ENCODE results near the gene GNAQ. TPM values are rescaled to one million over a fixed set of nuclear protein-coding genes. Genes with fewer than 3 reads are reported as not detected.

Gene GNAQ
- total RNA-seq, 1 experiment from 2014 or later: 34.1 TPM

GRCh38 chr9:77731008-77731698 is 300.5 kb downstream of the GNAQ start:
- no peak for DNase-seq
- CTCF ChIA-PET: no interaction called here
- Mint-ChIP-seq H3K9me3 (ENCODE audit: low read depth, unreplicated experiment) (no peaks in the 10 kb centered on the region), H3K4me3 (ENCODE audit: low read depth, unreplicated experiment) (no peak overlapping the region), H3K27me3 (ENCODE audit: unreplicated experiment) (no peaks in the 10 kb centered on the region), H3K27ac (ENCODE audit: unreplicated experiment) (no peak overlapping the region), H3K4me1 (ENCODE audit: low read depth, unreplicated experiment) (no peaks in the 10 kb centered on the region), H3K36me3 (ENCODE audit: insufficient read depth, unreplicated experiment) (no peaks in the 10 kb centered on the region)
- TF ChIP-seq CTCF (IDR thresholded peaks at IDR 0.05; ENCODE audit: unreplicated experiment): no peak
- BruUV-seq (replicated peaks): no TSS peak
- intact Hi-C loops (cut with micrococcal nuclease; ENCODE audit: unreplicated experiment): no loop called here

GRCh38 chr9:77729177-77729576 is 302.4 kb downstream of the GNAQ start:
- CTCF ChIA-PET: no interaction called here
- no peak for TF ChIP-seq CTCF (IDR thresholded peaks at IDR 0.05; ENCODE audit: unreplicated experiment)
- H3K27me3 Mint-ChIP-seq (ENCODE audit: unreplicated experiment): no peaks in the 10 kb centered on the region
- H3K4me1 Mint-ChIP-seq (ENCODE audit: low read depth, unreplicated experiment): no peaks in the 10 kb centered on the region
- intact Hi-C loops (cut with micrococcal nuclease; ENCODE audit: unreplicated experiment): no loop called here
- H3K9me3 Mint-ChIP-seq (ENCODE audit: low read depth, unreplicated experiment): no peaks in the 10 kb centered on the region
- no peak for DNase-seq
- H3K36me3 Mint-ChIP-seq (ENCODE audit: insufficient read depth, unreplicated experiment): peaks cover 7% of the 10 kb centered on the region
- H3K4me3 Mint-ChIP-seq (ENCODE audit: low read depth, unreplicated experiment): no peak overlapping the region
- no TSS peak for BruUV-seq (replicated peaks)
- no peak overlapping the region for H3K27ac Mint-ChIP-seq (ENCODE audit: unreplicated experiment)

DNA sequence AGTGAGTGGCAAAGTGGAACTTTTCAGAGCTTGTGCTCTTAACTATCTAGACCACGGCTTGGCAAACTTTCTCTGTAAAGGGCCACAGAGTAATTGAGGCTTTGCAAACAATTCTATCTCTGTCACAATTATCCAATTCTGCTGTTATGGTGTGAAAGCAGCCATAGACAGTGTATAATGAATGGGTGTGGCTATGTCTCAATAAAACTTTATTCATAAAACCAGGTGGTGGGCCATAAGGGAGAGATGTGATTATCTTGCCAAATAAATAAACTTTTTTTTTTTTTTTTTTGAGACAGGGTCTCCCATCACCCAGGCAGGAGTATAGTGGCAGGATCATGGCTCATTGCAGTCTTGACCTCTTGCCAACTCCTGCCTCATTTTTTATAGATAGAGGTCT is 304.8 kb downstream of the GNAQ start:
- no peak for TF ChIP-seq CTCF (IDR thresholded peaks at IDR 0.05; ENCODE audit: unreplicated experiment)
- Mint-ChIP-seq H3K9me3 (ENCODE audit: low read depth, unreplicated experiment) (no peaks in the 10 kb centered on the region), H3K4me1 (ENCODE audit: low read depth, unreplicated experiment) (no peaks in the 10 kb centered on the region), H3K27ac (ENCODE audit: unreplicated experiment) (no peak overlapping the region), H3K27me3 (ENCODE audit: unreplicated experiment) (no peaks in the 10 kb centered on the region), H3K36me3 (ENCODE audit: insufficient read depth, unreplicated experiment) (peaks cover 7% of the 10 kb centered on the region), H3K4me3 (ENCODE audit: low read depth, unreplicated experiment) (no peak overlapping the region)
- no TSS peak for BruUV-seq (replicated peaks)
- no peak for DNase-seq
- intact Hi-C loops (cut with micrococcal nuclease; ENCODE audit: unreplicated experiment): no loop called here
- CTCF ChIA-PET: no interaction called here

DNA sequence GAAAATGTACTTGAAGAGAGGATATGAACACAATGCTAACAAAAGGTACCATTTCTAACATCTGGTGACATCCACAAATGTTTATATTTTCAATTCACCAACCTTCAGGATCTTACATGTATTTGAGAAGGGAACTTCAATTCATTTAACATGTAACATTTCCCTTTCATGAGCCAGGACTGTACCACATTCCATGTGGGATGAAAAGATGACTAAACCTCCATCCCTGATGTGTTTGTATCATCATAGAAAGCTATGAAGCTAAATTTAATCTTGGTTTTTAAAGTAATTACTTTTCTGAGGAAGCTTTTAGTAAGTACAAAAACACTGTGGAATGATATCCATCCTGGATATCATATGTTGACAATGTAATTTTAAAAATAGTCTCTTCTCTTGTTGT is 305.3 kb downstream of the GNAQ start:
- intact Hi-C loops (cut with micrococcal nuclease; ENCODE audit: unreplicated experiment): no loop called here
- no peaks in the 10 kb centered on the region for H3K4me1 Mint-ChIP-seq (ENCODE audit: low read depth, unreplicated experiment)
- no peaks in the 10 kb centered on the region for H3K27me3 Mint-ChIP-seq (ENCODE audit: unreplicated experiment)
- no peak overlapping the region for H3K27ac Mint-ChIP-seq (ENCODE audit: unreplicated experiment)
- no peak for DNase-seq
- no peak overlapping the region for H3K4me3 Mint-ChIP-seq (ENCODE audit: low read depth, unreplicated experiment)
- no TSS peak for BruUV-seq (replicated peaks)
- peaks cover 7% of the 10 kb centered on the region for H3K36me3 Mint-ChIP-seq (ENCODE audit: insufficient read depth, unreplicated experiment)
- TF ChIP-seq CTCF (IDR thresholded peaks at IDR 0.05; ENCODE audit: unreplicated experiment): no peak
- CTCF ChIA-PET: no interaction called here
- H3K9me3 Mint-ChIP-seq (ENCODE audit: low read depth, unreplicated experiment): no peaks in the 10 kb centered on the region
